Liver (tissue), 3 donors: ENCODE measurements around the gene SGSH.

ENCODE experiments used
- RAD21 ChIP-seq, 2 donors: IDR thresholded peaks; 2 replicates each; pipeline ENCODE4 v1.6.1; 2016; ENCODE audit warnings: antibody characterized with exemption in 2 of 2, mild to moderate bottlenecking in 2 of 2
- TAF1 ChIP-seq: conservative IDR thresholded peaks from 2 replicates; pipeline ENCODE4 v1.6.1; 2016; ENCODE audit warnings: antibody characterized with exemption, mild to moderate bottlenecking
- YY1 ChIP-seq: IDR thresholded peaks from 2 replicates; pipeline ENCODE4 v1.6.1; 2016; ENCODE audit warnings: antibody characterized with exemption, mild to moderate bottlenecking
- TF ChIP-seq, protein P1 (sequence below): fragments of 150-350 bp; IDR thresholded peaks from 2 replicates; pipeline ENCODE4 v1.5.1; 2017; ENCODE audit warnings: improper control_type of control experiment, low read depth, low read length; ENCODE audit not compliant: missing input control
- donor health status: healthy.
- donor health status: healthy.

- TF ChIP-seq, protein P1, sequence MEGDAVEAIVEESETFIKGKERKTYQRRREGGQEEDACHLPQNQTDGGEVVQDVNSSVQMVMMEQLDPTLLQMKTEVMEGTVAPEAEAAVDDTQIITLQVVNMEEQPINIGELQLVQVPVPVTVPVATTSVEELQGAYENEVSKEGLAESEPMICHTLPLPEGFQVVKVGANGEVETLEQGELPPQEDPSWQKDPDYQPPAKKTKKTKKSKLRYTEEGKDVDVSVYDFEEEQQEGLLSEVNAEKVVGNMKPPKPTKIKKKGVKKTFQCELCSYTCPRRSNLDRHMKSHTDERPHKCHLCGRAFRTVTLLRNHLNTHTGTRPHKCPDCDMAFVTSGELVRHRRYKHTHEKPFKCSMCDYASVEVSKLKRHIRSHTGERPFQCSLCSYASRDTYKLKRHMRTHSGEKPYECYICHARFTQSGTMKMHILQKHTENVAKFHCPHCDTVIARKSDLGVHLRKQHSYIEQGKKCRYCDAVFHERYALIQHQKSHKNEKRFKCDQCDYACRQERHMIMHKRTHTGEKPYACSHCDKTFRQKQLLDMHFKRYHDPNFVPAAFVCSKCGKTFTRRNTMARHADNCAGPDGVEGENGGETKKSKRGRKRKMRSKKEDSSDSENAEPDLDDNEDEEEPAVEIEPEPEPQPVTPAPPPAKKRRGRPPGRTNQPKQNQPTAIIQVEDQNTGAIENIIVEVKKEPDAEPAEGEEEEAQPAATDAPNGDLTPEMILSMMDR: no peak
- TF ChIP-seq RAD21 (IDR thresholded peaks at IDR 0.05) (no peak), TAF1 (no peak), YY1 (no peak)
Observed at GRCh38 chr17:80229011-80229410, 8.9 kb upstream of the SGSH start.
